GM12891 (cell line): ENCODE measurements around the gene KDM3A.

ENCODE experiments used
- DNase-seq: peaks from one replicate; pipeline ENCODE4 v3.0.0; 2011; ENCODE audit warnings: low spot score; ENCODE audit not compliant: insufficient read length
- FAIRE-seq: peaks from 2 replicates; lab custom pipeline; 2011; peaks lifted over from hg19 to GRCh38; lab: Jason Lieb, UNC
- PAX5 ChIP-seq: IDR thresholded peaks from 2 replicates; pipeline ENCODE4 v1.6.1; 2011; ENCODE audit warnings: low read length, moderate library complexity, mild to moderate bottlenecking; ENCODE audit not compliant: insufficient read depth, severe bottlenecking
- POLR2A ChIP-seq: IDR thresholded peaks from 2 replicates; pipeline ENCODE4 v1.6.1; 2011; ENCODE audit warnings: low read depth, low read length, control low read depth
- POLR2AphosphoS5 ChIP-seq: IDR thresholded peaks from 2 replicates; pipeline ENCODE4 v1.6.1; 2011; ENCODE audit warnings: low read depth, low read length, control low read depth
- POU2F2 ChIP-seq: IDR thresholded peaks from 2 replicates; pipeline ENCODE4 v1.6.1; 2011; ENCODE audit warnings: low read depth, mild to moderate bottlenecking, control low read depth, low read length, moderate library complexity
- SPI1 ChIP-seq: IDR thresholded peaks from 2 replicates; pipeline ENCODE4 v1.6.1; 2011; ENCODE audit warnings: low read depth, low read length, control low read depth
- TAF1 ChIP-seq: IDR thresholded peaks from 2 replicates; pipeline ENCODE4 v1.6.1; 2011; ENCODE audit warnings: low read depth, low read length, control low read depth

Gene KDM3A

GRCh38 chr2:86468162-86469033 lies 27.2 kb downstream of the KDM3A start:
- TF ChIP-seq POLR2A (no peak), SPI1 (no peak), POLR2AphosphoS5 (no peak)
- no peak for DNase-seq
- FAIRE-seq = no peak

- DNase-seq (no peak), FAIRE-seq (no peak)
- TF ChIP-seq POLR2A (no peak), SPI1 (no peak), POLR2AphosphoS5 (no peak), TAF1 (no peak), PAX5 (no peak), POU2F2 (no peak)
Observed at GRCh38 chr2:86470890-86471289, 29.7 kb downstream of the KDM3A start.

DNA sequence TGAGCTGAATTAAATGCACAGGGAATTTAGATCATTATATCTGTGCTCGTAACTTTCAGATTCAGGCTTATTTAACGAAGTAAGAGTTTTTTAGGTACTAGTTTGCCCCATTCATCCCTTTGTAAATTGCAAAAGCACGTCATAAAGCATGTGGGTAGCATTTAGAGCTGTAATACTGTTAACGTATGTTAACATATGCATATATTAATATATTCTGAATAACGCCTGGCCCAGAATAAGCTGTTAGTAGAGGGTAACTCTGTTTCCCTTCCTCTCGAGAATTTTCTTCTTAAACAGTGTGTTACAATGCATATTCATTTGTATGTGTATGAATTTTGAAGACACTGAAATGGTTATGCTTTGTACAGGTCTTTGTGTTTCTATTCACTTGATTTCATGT lies 30.5 kb downstream of the KDM3A start:
- FAIRE-seq (no peak), DNase-seq (no peak)
- TF ChIP-seq SPI1 = no peak
- no peak for TF ChIP-seq POU2F2
- no peak for TF ChIP-seq PAX5
- no peak for TF ChIP-seq POLR2AphosphoS5
- no peak for TF ChIP-seq TAF1
- TF ChIP-seq POLR2A = no peak

DNA sequence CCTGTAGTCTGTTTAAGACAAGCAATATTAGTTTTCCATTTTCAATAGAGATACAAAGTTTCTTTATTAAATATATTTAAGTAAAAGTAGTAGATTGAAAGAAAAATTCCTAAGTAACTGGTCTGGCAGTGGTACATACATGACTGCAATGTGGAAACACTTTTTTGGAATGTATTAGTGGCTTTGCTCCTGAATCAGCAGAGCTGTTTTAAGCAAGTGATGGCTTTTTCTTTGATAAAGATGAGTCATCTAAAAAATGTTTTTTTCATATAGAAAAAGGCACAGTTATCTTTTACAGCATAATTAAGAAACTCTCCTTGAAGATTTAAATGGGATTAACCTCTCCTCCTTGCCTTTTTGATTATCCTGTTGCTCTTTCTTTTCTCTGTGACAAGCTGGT lies 34.9 kb downstream of the KDM3A start:
- DNase-seq (no peak), FAIRE-seq (no peak)
- TF ChIP-seq TAF1 = no peak

GRCh38 chr2:86476918-86477317 lies 35.7 kb downstream of the KDM3A start:
- no peak for FAIRE-seq

DNA sequence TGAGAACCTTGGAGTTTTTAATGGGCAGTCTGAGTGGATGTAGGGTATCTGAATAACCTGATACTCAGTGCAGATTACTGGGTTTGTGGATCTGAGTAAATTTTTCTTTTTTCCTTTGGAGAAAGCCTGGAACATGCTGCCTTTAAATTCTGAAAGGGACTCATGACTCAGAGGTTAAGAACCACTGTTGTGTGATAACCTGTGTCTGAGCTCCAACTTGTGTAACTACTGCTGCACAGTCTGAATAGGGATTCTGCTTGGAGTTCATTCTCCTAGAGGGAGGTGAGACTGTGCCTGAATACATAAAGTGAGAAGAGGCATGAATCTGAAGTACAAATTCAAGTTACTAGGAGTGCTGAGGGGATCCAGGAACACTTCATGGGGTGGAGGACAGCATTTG lies 36.2 kb downstream of the KDM3A start:
- no peak for DNase-seq
- TF ChIP-seq SPI1 = no peak
- no peak for FAIRE-seq

More at GRCh38 chr2:86476918-86477317, 35.7 kb downstream of the KDM3A start:
- DNase-seq = no peak
- TF ChIP-seq POLR2AphosphoS5 (no peak), PAX5 (no peak), POU2F2 (no peak), TAF1 (no peak), POLR2A (no peak), SPI1 (no peak)

DNA sequence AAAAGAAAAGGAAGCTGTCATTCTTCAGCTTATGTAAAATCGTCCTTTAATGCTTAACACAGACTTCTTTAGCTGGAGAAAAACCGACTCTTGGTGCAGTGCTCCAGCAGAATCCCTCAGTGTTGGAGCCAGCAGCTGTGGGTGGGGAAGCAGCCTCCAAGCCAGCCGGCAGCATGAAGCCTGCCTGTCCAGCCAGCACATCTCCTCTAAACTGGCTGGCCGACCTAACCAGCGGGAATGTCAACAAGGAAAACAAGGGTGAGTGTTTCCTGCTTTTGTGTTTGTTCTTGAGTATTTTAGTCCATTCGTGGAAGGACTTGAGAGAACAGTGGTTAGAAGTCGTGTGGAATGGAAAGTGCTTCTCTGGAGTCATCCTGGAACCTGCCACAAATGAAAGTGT lies 38.9 kb downstream of the KDM3A start:
- no peak for FAIRE-seq
- no peak for DNase-seq
- no peak for TF ChIP-seq POLR2AphosphoS5

DNA sequence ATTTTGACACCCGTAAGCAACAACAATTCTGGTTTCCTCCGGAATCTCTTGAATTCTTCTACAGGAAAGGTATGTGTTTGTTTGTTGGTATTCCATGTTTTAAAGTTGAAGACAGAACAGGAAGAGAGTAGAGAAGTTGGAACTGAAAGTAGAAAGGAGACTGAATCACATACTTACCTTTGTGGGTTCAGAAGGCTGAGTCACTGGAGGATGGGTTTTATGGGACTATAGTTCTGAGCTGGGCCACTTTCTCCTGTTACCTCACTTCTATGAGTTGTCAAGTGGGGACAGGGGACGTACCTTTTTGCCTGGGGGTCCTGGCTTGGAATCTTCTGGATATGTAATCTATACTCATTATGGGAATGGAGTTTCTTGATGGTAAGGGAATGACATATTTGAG lies 40.9 kb downstream of the KDM3A start:
- DNase-seq = no peak
- TF ChIP-seq TAF1 (no peak), POU2F2 (no peak), SPI1 (no peak)
- FAIRE-seq = no peak

DNA sequence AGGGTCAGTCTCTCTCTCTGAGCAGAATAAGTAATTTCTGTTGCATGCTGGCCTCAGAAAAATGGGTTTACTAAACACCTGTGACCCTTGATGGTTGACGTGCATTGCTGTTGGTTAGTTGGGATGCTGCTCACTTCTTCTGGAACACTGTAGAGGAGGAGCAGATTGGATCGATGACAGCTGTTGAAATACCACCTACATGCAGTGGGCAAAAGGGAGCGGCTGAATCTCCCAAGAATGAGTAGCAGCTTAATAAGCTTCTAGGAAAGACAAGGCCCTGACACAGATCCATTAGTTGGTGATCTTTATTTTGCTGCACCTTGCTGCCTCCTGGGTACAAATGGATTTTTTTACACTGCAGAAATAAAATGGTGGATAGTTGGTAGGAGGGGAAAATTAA lies 43.2 kb downstream of the KDM3A start:
- no peak for TF ChIP-seq POU2F2
- TF ChIP-seq POLR2AphosphoS5 = no peak
- TF ChIP-seq POLR2A = no peak
- TF ChIP-seq PAX5 = no peak
- no peak for TF ChIP-seq SPI1
- no peak for TF ChIP-seq TAF1
- FAIRE-seq (no peak), DNase-seq (no peak)

- TF ChIP-seq TAF1 = no peak
- TF ChIP-seq POLR2AphosphoS5 = no peak
- no peak for TF ChIP-seq PAX5
- TF ChIP-seq SPI1 = no peak
- TF ChIP-seq POLR2A = no peak
- TF ChIP-seq POU2F2 = no peak
- FAIRE-seq = no peak
- no peak for DNase-seq
Observed at GRCh38 chr2:86485103-86485502, 43.9 kb downstream of the KDM3A start.

DNA sequence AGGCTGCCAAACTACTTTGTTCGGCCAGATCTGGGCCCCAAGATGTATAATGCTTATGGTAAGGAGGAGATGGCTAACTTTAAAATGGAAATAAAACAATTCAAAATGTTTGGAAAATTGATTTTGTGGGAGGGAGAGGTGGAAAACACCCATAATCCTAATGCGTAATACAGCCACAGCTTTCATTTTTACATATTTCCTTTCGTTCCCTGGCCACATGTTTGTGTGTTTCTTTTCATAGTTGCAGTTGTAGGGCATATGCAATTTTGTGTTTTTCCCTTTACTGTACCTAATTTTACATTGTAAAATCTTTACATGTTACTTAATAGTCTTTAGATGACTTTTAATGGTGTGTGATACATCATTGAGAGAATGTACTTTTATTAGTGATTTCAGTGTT lies 44.6 kb downstream of the KDM3A start:
- DNase-seq = no peak
- TF ChIP-seq POU2F2 (no peak), SPI1 (no peak), POLR2AphosphoS5 (no peak), PAX5 (no peak), TAF1 (no peak), POLR2A (no peak)
- no peak for FAIRE-seq
